Measurements from ENCODE around the gene ZMYM5. TPM values are rescaled to one million over a fixed set of nuclear protein-coding genes. Genes with fewer than 3 reads are reported as not detected.
A peak's percentile ranks its signal among the peaks of the same experiment; 100 is the strongest.
"Not testable (repeated sequence)": the region's sequence is repeated elsewhere in the genome, so short reads cannot be mapped to it uniquely, and the experiment has no call there.

The ZMYM5 gene
- total RNA-seq, 1 donor from 2014 or later: 4.1 TPM

DNA sequence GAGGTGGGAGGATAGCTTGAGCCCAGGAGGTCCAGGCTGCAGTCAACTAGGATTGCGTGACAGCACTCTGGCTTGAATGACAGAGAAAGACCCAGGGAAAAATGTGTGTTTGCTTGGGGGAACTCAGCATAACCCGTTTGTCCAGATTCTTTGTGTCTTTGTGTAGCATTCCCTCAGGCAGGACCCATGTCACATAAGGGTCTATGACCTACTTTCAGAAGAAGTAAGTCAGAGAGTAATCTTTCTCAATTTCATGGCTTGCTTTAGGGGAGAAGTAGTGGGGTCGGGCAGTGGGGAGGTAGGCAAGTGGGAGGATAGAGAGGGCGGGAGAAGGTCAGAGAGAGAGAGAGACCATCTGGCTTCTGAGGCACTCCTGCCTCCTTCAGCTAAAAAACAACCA, 68.8 kb downstream of the ZMYM5 start:
- no peak overlapping the region for H3K4me3 ChIP-seq (ENCODE audit: low read depth, low read length)
- TF ChIP-seq, protein P1, sequence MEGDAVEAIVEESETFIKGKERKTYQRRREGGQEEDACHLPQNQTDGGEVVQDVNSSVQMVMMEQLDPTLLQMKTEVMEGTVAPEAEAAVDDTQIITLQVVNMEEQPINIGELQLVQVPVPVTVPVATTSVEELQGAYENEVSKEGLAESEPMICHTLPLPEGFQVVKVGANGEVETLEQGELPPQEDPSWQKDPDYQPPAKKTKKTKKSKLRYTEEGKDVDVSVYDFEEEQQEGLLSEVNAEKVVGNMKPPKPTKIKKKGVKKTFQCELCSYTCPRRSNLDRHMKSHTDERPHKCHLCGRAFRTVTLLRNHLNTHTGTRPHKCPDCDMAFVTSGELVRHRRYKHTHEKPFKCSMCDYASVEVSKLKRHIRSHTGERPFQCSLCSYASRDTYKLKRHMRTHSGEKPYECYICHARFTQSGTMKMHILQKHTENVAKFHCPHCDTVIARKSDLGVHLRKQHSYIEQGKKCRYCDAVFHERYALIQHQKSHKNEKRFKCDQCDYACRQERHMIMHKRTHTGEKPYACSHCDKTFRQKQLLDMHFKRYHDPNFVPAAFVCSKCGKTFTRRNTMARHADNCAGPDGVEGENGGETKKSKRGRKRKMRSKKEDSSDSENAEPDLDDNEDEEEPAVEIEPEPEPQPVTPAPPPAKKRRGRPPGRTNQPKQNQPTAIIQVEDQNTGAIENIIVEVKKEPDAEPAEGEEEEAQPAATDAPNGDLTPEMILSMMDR (conservative IDR thresholded peaks at IDR 0.05; ENCODE audit: low read depth, low read length): no peak
- DNase-seq (ENCODE audit: low read depth): no peak

DNA sequence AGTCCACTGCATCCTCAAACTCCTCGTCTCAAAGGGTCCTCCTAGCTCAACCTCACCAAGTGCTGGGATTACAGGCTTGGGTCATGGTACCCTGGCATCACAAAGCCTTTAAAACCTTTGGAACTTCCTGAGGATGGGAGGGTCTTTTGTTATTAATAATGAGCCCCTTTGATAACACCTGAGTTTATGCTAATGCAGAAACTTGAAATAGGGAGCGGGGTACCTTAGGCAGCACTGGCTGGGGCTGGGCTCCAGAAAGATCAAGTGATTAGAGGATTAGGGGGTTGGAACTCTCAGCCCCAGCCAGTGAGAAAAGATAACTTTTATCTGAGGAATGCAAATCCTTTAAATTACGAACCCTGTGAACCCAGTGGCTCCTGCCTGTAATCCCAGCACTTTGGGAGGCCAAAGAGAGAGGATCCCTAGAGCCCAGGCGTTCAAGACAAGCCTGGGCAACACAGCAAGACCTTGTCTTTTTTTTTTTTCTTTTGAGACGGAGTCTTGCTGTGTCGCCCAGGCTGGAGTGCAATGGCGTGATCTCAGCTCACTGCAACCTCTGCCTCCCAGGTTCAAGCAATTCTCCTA, 71.4 kb downstream of the ZMYM5 start:
- no peak for DNase-seq (ENCODE audit: low read depth)
- TF ChIP-seq, protein P1 (conservative IDR thresholded peaks at IDR 0.05; ENCODE audit: low read depth, low read length): no peak
- H3K4me3 ChIP-seq (ENCODE audit: low read depth, low read length): no peak overlapping the region

DNA sequence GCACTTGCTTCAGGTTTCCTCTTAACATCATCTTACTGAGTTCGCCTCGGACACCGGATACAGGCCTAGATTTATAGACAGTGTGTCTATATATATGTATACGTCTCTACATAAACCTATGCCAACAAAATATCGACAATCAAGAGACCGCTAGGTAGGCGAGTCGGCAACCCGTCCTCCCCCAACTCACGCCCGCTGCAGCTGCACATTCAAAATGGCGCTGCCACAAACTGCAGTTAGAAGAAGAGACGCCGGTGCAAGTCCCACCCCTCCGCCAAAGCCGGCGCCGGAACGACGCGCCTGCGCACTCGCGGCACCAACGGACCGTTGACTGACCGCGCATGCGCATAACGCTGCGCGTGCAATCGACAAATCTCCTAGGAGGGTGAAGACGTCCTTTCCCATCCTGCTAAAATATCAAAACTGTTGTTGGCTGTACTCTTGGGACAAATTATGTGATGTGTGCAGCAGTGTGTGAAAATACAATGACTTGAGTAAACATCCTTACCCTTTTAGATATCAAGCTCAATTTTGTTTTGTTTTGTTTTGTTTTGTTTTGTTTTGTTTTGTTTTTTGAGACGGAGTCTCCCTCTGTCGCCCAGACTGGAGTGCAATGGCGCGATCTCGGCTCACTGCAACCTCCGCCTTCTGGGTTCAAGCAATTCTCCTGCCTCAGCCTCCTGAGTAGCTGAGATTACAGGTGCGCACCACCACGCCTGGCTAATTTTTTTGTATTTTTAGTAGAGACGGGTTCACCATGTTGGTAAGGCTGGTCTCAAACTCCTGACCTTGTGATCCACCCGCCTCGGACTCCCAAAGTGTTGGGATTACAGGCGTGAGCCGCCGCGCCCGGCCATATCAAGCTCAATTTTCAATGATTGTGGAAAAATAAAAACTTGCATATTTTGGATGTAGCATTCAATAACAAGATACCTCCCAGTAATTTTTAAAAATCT, 80.4 kb downstream of the ZMYM5 start, which contains the start of gene PSPC1:
PSPC1 (minus strand) TSS at position 219 of the 956 bp plus-strand sequence; CDS start at position 31, 188 bp downstream.
- peak; percentile 57 for DNase-seq (ENCODE audit: low read depth)
- H3K4me3 ChIP-seq (ENCODE audit: low read depth, low read length): peak within 1 kb of the TSS; percentile 99

DNA sequence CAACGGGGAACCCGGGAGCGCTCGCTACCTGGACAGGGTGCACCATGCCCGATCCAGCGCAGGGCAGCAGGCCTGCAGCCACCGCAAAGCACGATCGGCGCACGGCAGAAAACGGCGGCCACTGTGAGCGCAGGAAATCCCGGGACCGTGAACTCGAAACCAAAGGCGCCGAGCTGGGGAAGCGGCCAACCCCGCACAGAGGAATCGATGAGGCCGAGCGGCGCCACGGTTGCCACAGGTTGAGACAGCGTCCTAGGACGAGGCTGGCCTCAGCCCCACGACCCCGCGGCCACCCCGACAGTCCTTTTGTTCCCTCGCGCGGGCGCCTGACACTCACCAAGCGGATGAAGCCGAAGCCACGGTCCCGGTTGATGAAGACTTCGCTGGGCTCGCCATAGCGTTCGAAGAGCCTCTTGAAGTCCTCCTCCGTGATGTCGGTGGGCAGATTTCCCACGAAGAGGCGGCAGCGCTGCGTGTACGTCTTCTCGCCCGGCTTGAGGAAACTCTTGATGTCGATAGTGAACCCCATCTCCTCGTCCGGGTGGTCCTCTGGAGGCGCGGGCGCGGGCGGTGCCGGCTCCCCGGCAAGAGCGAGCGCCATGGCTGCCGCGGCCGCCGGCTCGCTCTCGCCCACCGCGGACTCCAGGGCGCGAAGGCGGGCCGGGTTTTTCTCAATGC, 81.3 kb downstream of the ZMYM5 start:
- TF ChIP-seq, protein P1 (conservative IDR thresholded peaks at IDR 0.05; ENCODE audit: low read depth, low read length): no peak
- DNase-seq (ENCODE audit: low read depth): no peak
- peak overlapping the region; percentile 99 for H3K4me3 ChIP-seq (ENCODE audit: low read depth, low read length)

DNA sequence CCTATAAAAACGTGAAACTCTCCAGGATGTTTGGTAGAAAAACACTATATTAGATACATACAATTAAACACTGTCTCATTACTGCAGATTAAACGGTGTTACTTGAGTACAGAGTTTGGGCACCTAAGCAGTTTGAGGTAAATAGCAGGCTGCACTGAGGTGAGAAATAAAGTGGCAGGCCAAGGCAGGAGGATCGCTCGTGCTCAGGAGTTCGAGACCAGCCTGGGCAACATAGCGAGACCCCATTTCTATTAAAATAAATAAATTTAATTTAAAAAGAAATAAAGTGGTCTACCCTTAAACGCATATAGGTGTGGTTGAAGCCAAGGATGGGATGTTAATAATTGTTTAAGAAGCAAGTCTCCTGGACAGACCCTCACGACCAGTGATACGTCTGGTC, 81.9 kb downstream of the ZMYM5 start:
- TF ChIP-seq, protein P1 (conservative IDR thresholded peaks at IDR 0.05; ENCODE audit: low read depth, low read length): no peak
- no peak for DNase-seq (ENCODE audit: low read depth)
- H3K4me3 ChIP-seq (ENCODE audit: low read depth, low read length): peak overlapping the region; percentile 99

DNA sequence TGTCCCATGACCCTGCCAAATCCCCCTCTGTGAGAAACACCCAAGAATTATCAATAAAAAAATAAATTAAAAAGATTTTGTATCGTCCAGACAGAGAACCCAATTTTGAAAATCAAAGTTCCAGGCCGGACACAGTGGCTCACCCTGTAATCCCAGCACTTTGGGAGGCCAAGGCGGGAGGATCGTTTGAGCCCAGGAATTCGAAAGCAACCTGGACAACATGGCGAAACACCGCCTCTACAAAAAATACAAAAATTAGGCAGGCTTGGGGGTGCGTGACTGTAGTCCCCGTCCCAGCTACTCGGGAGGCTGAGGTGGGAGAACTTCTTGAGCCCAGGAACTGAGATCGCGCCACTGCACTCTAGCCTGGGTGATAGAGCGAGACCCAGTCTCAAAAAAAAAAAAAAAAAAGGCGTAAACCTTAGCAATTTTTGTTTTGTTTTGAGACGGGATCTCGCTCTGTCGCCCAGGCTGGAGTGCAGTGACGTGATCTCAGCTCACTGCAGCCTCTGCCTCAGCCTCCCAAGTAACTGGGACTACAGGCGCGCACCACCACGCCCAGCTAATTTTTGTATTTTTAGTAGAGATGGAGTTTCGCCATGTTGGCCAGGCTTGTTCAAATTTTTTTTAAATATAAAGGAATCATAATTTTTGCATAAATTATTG, 82.6 kb downstream of the ZMYM5 start:
- not testable (repeated sequence) for DNase-seq (ENCODE audit: low read depth)
- H3K4me3 ChIP-seq (ENCODE audit: low read depth, low read length): peak overlapping the region; percentile 99

Other genes with a start within 250 kb of the ZMYM5 start
- 12.9 and 16.4 TPM in 2 replicates for gene MPHOSPH8, start 230.0 kb downstream of the ZMYM5 start, total RNA-seq
- gene PSPC1, start 80.7 kb downstream of the ZMYM5 start, total RNA-seq: 47.2 and 89.6 TPM in 2 replicates
- gene ZMYM2, start 95.1 kb upstream of the ZMYM5 start, total RNA-seq: 27.9 and 28.4 TPM in 2 replicates